Measurements from ENCODE around the gene RNF220. TPM values are rescaled to one million over a fixed set of nuclear protein-coding genes. Genes with fewer than 3 reads are reported as not detected.

Gene RNF220
- polyA plus RNA-seq, 1 donor: 59.6 TPM

- no peak for DNase-seq
These were observed 119.8 kb downstream of the RNF220 start for GRCh38 chr1:44524655-44525500.

GRCh38 chr1:44526295-44527073 lies 121.4 kb downstream of the RNF220 start:
- no peak for DNase-seq

GRCh38 chr1:44531785-44532566 lies 126.9 kb downstream of the RNF220 start:
- DNase-seq: no peak

GRCh38 chr1:44532567-44532944 lies 127.5 kb downstream of the RNF220 start:
- no peak for DNase-seq

GRCh38 chr1:44534771-44535170 lies 129.7 kb downstream of the RNF220 start:
- DNase-seq: no peak

GRCh38 chr1:44536357-44537209 lies 131.5 kb downstream of the RNF220 start:
- DNase-seq: no peak

- no peak for DNase-seq
These were observed 132.5 kb downstream of the RNF220 start for GRCh38 chr1:44537538-44537937.

- DNase-seq: no peak
These were observed 132.9 kb downstream of the RNF220 start for GRCh38 chr1:44537956-44538355.

- no peak for DNase-seq
These were observed 135.1 kb downstream of the RNF220 start for GRCh38 chr1:44539991-44540730.

- no peak for DNase-seq
These were observed 137.5 kb downstream of the RNF220 start for GRCh38 chr1:44542420-44543063.

- no peak for DNase-seq
These were observed 138.1 kb downstream of the RNF220 start for GRCh38 chr1:44543064-44543744.

- DNase-seq: no peak
These were observed 138.7 kb downstream of the RNF220 start for GRCh38 chr1:44543786-44544185.

GRCh38 chr1:44544960-44545359 lies 139.9 kb downstream of the RNF220 start:
- no peak for DNase-seq

- DNase-seq: no peak
These were observed 140.9 kb downstream of the RNF220 start for GRCh38 chr1:44545961-44546360.

GRCh38 chr1:44546403-44547053 lies 141.5 kb downstream of the RNF220 start:
- no peak for DNase-seq

- no peak for DNase-seq
These were observed 142.3 kb downstream of the RNF220 start for GRCh38 chr1:44547361-44547760.

GRCh38 chr1:44547837-44548236 lies 142.8 kb downstream of the RNF220 start:
- DNase-seq: no peak

- no peak for DNase-seq
These were observed 144.5 kb downstream of the RNF220 start for GRCh38 chr1:44549510-44549909.

- no peak for DNase-seq
These were observed 148.2 kb downstream of the RNF220 start for GRCh38 chr1:44553127-44553758.

All from hindlimb muscle (tissue), 1 donor.